NCI-H1048 (cell line): Measurements from ENCODE around the gene C5AR2.
"Not testable (repeated sequence)": the region's sequence is repeated elsewhere in the genome, so short reads cannot be mapped to it uniquely, and the experiment has no call there.

Experiments used
- DNase-seq: peaks from one replicate; lab custom pipeline; 2025; lab: John Stamatoyannopoulos, UW

C5AR2 gene

DNA sequence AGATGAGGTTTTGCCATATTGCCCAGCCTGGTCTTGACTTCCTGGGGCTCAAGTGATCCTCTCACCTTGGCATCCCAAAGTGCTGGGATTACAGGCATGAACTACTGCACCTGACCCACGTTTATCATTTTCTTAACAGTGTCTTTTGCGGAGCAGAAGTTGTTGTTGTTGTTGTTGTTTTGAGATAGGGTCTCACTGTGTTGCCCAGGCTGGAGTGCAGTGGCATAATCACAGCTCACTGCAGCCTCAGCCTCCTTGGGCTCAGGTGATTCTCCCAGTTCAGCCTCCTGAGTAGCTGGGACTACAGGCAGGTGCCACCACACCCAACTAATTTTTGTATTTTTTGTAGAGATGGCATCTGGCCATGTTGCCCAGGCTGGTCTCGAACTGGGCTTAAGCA lies 55.6 kb downstream of the C5AR2 start:
- not testable (repeated sequence) for DNase-seq

DNA sequence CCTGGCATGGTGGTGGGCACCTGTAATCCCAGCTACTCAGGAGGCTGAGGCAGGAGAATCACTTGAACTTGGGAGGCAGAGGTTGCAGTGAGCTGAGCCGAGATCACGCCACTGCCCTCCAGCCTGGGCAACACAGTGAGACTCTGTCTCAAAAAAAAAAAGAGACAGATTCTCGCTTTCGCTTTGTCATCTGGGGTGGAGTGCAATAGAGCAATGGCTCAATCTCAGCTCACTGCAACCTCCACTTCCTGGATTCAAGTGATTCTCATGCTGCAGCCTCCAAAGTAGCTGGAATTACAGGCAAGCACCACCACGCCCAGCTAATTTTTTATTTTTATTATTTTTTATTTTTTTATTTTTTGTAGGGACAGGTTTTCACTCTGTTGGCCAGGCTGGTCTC lies 56.7 kb downstream of the C5AR2 start:
- DNase-seq: not testable (repeated sequence)

DNA sequence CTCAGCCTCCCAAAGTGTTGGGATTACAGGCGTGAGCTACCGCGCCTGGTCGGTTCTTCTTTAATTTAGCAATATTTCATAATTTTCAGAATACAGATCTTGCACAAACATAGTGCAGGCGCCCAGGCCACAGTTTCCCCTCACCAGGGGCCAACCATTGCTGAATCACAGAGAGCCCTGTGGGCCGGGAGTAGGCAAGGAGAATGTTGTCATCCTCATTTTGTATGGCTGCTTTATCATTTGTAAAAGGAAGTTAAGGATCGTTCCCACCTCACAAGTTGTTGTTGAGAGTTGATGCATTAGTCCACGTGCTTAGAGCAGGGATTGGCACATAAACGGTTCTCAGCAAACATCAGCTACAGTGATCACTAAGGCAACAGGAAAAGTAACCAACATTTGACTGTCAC lies 57.2 kb downstream of the C5AR2 start:
- no peak for DNase-seq

DNA sequence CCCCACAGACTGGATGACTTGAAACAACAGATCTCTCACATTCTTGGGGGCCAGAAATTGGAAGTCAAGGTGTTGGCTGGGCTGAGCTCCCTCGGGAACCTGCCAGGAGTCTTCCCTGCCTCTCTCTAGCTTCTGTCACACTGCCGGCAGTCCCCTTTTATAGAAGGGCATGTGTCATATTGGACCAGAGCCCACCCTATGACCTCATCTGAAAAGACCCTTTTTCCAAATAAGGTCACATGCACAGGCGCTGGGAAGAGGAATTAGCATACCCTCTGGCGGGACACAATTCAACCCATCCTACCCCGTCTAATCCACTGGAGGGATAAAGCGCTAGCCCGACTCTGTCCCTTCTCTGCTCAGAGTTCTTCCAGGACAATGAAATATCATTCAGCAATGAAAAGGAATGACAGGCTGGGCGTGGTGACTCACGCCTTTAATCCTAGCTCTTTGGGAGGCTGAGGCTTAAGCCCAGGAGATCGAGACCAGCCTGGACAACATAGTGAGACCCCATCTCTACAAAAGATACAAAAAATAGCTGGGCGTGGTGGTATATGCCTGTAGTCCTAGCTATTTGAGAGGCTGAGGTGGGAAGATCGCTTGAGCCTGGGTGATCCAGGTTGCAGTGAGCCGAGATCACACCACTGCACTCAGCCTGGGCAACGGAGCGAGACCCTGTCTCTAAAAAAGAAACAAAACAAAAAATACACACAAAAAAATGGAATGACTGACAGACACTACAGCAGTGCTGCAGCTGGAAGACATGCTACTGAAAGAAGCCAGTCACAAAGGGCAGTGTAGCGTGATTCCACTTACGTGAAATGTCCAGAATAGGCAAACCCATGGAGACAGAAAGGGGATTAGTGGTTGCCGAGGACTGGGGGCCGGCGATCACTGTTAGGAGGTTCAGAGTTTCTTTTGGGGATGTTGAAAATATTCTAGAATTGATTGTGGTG lies 58.8 kb downstream of the C5AR2 start:
- no peak for DNase-seq

DNA sequence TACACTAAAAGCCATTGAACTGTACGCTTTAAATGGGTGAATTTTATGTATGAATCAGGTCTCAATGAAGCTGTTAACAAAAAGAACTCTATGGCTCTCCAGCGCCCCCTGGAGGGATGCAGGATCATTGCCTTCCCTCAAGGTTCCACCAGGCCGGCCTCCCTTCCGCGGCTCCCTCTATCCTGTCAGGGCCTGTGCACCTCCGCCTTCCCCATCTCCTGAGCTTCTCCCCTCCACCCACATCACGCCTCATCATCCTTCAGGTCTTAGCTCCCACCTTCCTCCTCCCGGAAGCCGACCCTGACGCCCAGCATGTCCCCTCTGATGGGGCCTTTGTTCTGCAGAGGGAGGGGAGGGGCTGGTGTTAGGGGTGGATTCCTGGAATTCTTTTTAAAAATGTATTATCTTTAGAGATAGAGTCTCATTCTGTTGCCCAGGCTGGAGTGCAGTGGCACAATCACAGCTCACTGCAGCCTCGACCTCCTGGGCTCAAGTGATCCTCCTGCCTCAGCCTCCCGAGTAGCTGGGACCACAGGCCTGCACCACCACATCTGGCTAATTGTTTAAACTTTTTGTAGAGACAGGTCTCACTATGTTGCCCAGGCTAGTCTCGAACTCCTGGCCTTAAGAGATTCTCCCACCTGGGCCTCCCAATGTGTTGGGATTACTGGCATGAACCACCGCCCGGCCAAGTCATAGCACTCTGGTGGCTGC lies 59.7 kb downstream of the C5AR2 start:
- DNase-seq: no peak
